ENCODE data around the gene ANKRD33B.
"Not testable (repeated sequence)": the region's sequence is repeated elsewhere in the genome, so short reads cannot be mapped to it uniquely, and the experiment has no call there.

The ANKRD33B gene

DNA sequence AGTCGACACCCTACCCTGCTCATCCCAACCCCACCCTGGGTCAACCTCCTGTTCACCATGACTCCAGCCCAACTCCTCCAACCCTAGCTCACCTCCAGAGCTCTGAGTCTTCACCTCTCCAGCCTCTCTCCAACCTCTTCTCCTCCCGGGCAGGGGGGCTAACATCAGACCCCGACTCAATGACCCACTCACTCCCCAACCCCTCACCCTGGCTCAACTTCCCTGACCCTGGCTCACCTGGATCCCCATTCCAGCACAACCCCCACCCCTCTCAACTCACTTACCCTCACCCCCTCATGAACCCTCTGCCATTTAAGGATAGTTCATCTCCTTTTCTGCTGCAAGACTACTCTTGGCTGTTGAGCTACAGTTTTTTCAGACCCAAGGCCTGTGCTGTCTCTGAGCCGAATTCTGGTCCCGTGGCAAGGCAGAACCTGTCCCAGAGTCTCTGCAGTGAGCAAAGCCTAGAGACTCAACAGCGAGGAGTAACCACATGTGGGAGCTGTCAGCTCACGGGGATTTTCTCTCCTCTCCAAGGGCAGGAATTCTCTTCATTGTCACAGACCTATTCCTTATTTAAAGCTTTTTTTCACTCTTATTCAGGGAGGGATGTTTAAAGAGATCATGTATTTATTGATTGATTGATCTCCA lies 29.8 kb downstream of the ANKRD33B start:
- DNase-seq (ENCODE audit: low read depth), result no peak

DNA sequence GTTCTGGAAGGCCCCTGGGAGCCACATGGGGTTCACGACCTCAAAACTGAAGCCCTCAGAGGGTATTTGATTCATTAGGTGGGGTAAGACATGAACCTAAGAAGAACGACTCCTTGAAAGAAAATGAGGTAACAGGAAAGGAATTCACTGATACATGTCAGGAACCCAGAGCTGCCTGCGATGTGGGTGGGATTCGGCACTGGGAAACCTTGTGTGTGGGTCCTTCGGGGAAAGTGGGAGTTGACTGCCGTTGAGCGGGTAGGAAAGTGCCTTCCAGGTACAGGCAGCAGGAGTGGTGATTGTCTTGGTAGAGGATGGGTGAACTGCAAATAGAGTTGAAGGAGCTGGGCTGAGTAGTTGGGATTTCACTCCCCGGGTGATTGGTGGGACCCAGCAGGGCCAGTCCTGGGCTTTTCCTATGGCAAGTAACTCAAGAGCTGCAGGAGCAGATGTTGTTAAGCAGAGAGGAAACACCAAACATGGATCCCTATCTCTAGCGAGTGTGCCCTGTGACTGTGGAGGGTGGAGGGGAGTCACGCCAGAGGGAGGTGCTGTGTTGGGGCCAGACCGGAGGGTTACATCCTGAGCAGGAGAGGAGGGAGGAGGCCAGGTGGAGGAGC lies 30.8 kb downstream of the ANKRD33B start:
- DNase-seq (ENCODE audit: low read depth), result no peak

DNA sequence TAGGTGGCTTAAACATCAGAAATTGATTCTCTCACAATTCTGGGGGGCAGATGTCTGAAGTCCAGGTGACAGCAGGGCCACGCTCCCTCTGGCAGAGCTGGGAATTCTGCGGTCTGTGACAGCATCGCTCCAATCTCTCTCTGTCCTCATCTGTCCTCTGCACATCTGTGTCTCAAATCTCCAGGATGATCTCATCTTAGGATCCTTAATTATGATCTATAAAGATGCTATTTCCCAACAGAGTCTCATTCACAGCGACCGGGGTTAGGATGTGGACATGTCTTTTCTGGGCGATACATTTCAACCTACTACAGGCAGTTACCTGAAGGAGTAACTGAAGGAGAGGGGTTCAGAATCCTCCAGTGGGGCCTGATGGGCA lies 31.4 kb downstream of the ANKRD33B start:
- no peak for DNase-seq (ENCODE audit: low read depth)

DNA sequence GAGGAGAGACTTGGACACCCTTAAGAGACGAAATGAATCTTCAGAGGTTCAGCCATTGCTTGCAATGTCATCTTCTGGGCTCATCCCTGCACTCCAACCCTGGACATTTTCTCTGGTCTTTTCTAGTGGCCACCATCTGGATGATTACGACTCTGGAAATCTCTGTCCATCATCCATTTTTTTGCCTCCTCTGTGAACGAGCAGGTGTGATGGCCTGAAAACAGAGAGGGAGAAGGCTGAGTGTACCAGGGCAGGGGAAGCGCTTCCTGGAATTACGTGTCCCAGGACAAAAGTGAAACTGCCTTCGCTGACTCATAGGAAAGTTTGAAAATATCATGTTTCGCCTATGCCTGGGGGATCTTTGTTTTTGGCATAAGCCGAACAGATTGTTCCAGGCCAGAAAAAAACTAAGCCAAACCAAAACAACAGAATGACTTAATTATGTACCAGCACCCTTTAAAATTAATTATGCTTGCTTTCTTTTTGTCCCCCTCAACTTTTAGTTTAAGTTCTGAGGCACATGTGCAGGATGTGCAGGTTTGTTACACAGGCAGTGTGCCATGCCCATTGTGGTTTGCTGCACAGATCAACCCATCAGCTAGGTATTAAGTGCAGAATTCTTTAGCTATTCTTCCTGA lies 31.9 kb downstream of the ANKRD33B start:
- no peak for DNase-seq (ENCODE audit: low read depth)

GRCh38 chr5:10596310-10596703 lies 32.4 kb downstream of the ANKRD33B start:
- no peak for DNase-seq (ENCODE audit: low read depth)

- no peak for DNase-seq (ENCODE audit: low read depth)
Measured at GRCh38 chr5:10596886-10597451, 33.1 kb downstream of the ANKRD33B start.

DNA sequence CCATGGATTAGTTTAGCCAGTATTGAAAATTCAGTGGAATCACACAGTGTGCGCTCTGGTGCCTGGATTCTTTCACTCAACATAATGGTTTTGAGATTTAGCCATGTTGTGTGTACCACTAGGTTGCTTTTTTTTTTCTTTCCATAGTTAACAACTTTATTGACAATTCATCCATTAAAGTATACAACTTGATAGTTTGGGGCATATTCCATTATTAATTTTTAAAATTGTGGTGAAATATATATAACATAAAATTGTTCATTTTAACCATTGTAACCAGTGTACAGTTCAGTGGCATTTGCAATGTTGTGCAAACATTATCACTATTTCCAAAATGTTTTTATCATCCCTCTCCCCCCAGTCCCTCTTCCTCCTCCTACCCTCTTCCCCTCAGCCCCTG lies 35.2 kb downstream of the ANKRD33B start:
- DNase-seq (ENCODE audit: low read depth), result no peak

- no peak for DNase-seq (ENCODE audit: low read depth)
Measured at GRCh38 chr5:10599862-10600284, 36.0 kb downstream of the ANKRD33B start.

- no peak for DNase-seq (ENCODE audit: low read depth)
Measured at GRCh38 chr5:10600626-10601245, 36.9 kb downstream of the ANKRD33B start.

GRCh38 chr5:10601246-10602030 lies 37.6 kb downstream of the ANKRD33B start:
- no peak for DNase-seq (ENCODE audit: low read depth)

GRCh38 chr5:10602031-10602806 lies 38.3 kb downstream of the ANKRD33B start:
- DNase-seq (ENCODE audit: low read depth), result no peak

- DNase-seq (ENCODE audit: low read depth), result no peak
Measured at GRCh38 chr5:10604975-10605374, 41.1 kb downstream of the ANKRD33B start.

GRCh38 chr5:10606632-10607022 lies 42.8 kb downstream of the ANKRD33B start:
- DNase-seq (ENCODE audit: low read depth), result not testable (repeated sequence)

DNA sequence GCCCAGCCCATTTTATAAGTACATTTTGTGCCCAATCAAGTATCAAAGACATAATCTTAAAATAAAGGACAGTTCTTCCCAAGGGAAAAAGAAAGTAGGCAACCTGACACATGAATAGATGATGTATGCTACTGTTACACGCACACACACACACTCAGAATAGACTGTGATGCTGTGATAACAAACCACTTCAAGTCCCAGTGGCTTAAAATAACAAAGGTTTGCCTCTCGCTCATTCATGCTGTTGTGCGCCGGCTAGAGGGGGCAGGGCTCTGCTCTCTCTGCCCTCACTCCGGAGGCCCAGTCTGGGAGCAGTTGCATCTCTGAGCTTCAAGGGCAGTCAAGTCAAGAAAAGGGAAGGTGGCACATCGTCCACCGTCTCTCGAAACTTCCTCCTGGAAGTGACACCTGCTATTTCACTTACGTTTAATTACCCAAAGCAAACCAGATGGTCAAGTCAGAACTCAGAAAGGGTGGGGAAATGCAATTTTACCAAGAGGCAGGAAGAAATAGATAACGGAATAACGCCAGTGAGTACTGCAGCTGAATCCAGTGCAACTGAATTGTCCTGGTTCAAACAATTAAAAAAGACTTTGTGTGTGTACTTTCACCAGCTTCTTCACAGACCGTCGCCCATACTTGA lies 43.3 kb downstream of the ANKRD33B start:
- DNase-seq (ENCODE audit: low read depth), result no peak

DNA sequence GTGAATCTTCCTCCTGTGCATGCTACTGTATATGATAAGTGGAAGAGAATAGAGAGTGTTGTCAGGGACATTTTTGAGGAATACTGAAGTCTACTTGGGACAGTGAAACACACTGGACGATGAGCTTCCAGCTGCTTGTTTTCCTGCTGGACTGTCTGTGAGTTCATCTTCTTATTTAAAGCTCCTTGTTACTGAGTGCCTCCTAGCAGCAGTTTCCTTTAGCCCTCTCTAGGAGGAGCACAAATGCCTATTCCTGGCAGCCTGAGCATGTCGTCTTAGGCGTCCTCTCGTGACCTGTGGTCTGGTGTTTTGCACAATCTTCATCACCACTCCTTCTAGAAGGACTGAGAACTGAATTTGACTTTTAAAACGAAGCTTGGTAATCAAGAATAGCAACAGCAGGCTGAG lies 43.8 kb downstream of the ANKRD33B start:
- DNase-seq (ENCODE audit: low read depth), result no peak

- DNase-seq (ENCODE audit: low read depth), result not testable (repeated sequence)
Measured at GRCh38 chr5:10608081-10608480, 44.2 kb downstream of the ANKRD33B start.

- DNase-seq (ENCODE audit: low read depth), result no peak
Measured at GRCh38 chr5:10610058-10610457, 46.2 kb downstream of the ANKRD33B start.

DNA sequence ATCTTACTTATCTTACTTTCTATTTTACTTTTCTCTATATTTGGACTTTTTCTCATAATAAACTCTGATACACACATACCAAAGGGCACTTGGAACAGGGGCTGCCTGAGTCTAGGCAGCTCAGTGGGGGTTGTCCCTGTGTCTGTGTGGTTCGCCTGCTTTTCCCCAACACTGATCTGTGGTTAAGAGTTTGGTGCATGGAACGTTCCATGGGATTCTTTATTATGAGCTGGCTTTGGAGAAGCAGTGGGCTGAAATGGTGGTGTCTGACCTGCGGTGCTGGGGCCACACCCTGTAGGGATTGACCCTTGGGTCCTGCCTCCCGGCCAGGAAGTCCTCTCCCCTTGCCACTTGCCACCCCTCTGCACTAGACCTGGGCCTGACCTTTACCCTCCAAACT lies 47.4 kb downstream of the ANKRD33B start:
- no peak for DNase-seq (ENCODE audit: low read depth)

GRCh38 chr5:10612251-10612650 lies 48.4 kb downstream of the ANKRD33B start:
- DNase-seq (ENCODE audit: low read depth), result no peak

GRCh38 chr5:10615693-10616092 lies 51.8 kb downstream of the ANKRD33B start:
- no peak for DNase-seq (ENCODE audit: low read depth)

DNA sequence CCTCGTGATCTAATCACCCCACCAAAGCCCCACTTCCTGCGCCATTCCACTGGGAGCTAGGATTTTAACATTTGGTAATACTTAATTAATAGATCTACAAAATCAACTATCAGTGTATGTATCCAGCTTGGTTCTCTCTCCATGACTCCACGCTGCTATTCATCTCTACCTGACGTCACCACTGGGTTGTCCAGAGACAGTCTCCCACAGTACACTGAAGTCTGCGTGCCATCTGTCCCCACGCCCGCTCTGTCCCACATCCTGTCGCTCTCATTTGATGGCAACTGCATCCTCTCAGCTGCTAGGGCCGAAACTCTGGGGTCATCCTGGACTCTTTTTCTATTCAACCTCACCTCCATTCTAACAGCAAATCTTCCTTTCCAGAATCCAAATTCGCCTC lies 53.2 kb downstream of the ANKRD33B start:
- DNase-seq (ENCODE audit: low read depth), result no peak

Measured in T follicular helper cell (primary cell).